Sigmoid colon (tissue), 7 donors: ENCODE results near the gene TSPOAP1. TPM values are rescaled to one million over a fixed set of nuclear protein-coding genes. Genes with fewer than 3 reads are reported as not detected.

Experiments
- DNase-seq: peaks from one replicate; pipeline ENCODE4 v3.0.0-alpha.2; 2019
- H3K27ac ChIP-seq, 4 donors: fragments of 200-600 bp; sonication (generic); one replicate each; pipeline ENCODE4 v1.5.1; 2016 to 2019; ENCODE audit warnings: mild to moderate bottlenecking in 1 of 4
- H3K27me3 ChIP-seq, 3 donors: fragments of 200-600 bp; sonication (generic); one replicate each; pipeline ENCODE4 v1.5.1; 2019; ENCODE audit warnings: mild to moderate bottlenecking in 1 of 3
- H3K36me3 ChIP-seq, 4 donors: fragments of 200-600 bp; sonication (generic); one replicate each; pipeline ENCODE4 v1.5.1; 2016 to 2019
- H3K4me1 ChIP-seq, 4 donors: fragments of 200-600 bp; sonication (generic); one replicate each; pipeline ENCODE4 v1.5.1; 2017 to 2019
- H3K4me3 ChIP-seq, 4 donors: fragments of 200-600 bp; sonication (generic); one replicate each; pipeline ENCODE4 v1.5.1; 2017 to 2019; ENCODE audit warnings: mild to moderate bottlenecking in 2 of 4, moderate library complexity in 1 of 4
- H3K9me3 ChIP-seq, 4 donors: fragments of 200-600 bp in 3 of 4; sonication (generic) in 3 of 4; one replicate each; pipeline versions ENCODE4 v1.5.1 to v1.6.1; 2013 to 2019
- EP300 ChIP-seq, 4 donors: sonication (generic); formaldehyde crosslinking; IDR thresholded peaks; one replicate each; pipeline ENCODE4 v1.6.1; 2017; ENCODE audit warnings: antibody characterized with exemption in 4 of 4
- POLR2A ChIP-seq, 2 donors: fragments of 450-650 bp; IDR thresholded peaks; one replicate each; pipeline ENCODE4 v1.6.1; 2016; ENCODE audit warnings: antibody characterized with exemption in 2 of 2, mild to moderate bottlenecking in 2 of 2, moderate library complexity in 2 of 2
- POLR2AphosphoS5 ChIP-seq, 4 donors: sonication (generic); formaldehyde crosslinking; IDR thresholded peaks; one replicate each; pipeline ENCODE4 v1.6.1; 2017; ENCODE audit warnings: antibody characterized with exemption in 4 of 4
- whole genome bisulfite sequencing, 2 donors: extraction: QIAGEN DNeasy Blood & Tissue Kit; methylation state at CpG; one replicate each; pipeline ENCODE4 v1.1.7; 2013; 5-methylcytosine and 5-hydroxymethylcytosine counted together
- intact Hi-C: fragments of 100-400 bp; cut with DNase I; formaldehyde crosslinking; loops from one replicate; pipeline ENCODE4 v1.15.1; 2023
- polyA plus RNA-seq, 3 donors: library from polyadenylated mRNA; stranded (reverse); fragments of 200-250 nt; gene quantifications; one replicate each; pipeline ENCODE4 v1.2.3, GENCODE V29; 2013
- total RNA-seq, 4 donors: library from RNA; depleted of rRNA; stranded (reverse); fragments of >200 nt; gene quantifications; one replicate each; pipeline ENCODE4 v1.1.0, GENCODE V29; 2016
- TF ChIP-seq, protein P1 (sequence below), 4 experiments: fragments of 450-650 bp in 3 of 4; fragments of 200-600 bp in 1 of 4; IDR thresholded peaks; one replicate each; pipeline ENCODE4 v1.5.1; 2016 to 2019; ENCODE audit warnings: antibody characterized with exemption in 4 of 4, mild to moderate bottlenecking in 3 of 4, moderate library complexity in 2 of 4
- donor health status: healthy with polysubstance abuse.
- donor health status: Bipolar disorder and iron deficiency.
- donor health status: healthy.

The TSPOAP1 gene
- total and polyA plus RNA-seq, 7 donors = 0.69 to 28.4 (median 12.5) TPM

DNA sequence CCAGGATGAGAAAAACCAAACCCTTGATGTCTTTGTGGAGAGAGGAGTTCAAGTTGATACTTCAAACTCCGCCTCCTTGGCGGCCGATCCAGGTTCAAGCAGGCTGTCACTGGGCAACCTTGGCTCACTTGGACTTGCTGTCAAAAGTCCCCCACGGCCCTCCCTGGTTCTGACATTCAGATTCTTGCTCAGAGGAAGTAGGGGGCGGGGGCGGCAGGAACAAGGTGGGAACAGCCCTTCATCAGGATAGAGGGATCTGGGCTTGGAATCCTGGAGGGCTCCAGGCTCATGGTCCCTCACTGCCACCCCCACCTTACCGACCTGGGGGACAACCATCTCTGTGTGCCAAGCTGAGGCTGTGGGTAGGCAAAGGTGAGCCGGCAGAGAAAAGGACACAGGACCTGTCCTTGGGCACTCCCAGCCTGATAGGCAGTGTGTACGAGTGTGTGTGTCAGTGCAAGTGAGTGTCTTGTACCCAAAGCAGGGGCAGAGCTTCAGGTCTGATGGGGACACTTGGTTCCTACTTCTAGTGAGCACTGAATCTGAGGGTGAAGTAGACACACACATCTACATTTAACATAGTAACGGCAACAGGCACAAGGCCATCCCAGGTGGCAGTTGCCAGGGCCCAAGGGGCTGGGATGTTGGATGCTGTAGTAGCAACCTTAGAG lies 6.6 kb upstream of the TSPOAP1 start:
- 54 to 79% methylated on average over 10 of the region's 10 CpGs for WGBS, 2 donors
- H3K27ac ChIP-seq = peak overlapping the region; percentile 22 to 88 (median 78)
- intact Hi-C loops = no loop called here
- TF ChIP-seq POLR2AphosphoS5 (IDR thresholded peaks at IDR 0.05) (no peak), POLR2A (IDR thresholded peaks at IDR 0.05) (no peak), EP300 (IDR thresholded peaks at IDR 0.05) (no peak)
- TF ChIP-seq, protein P1, sequence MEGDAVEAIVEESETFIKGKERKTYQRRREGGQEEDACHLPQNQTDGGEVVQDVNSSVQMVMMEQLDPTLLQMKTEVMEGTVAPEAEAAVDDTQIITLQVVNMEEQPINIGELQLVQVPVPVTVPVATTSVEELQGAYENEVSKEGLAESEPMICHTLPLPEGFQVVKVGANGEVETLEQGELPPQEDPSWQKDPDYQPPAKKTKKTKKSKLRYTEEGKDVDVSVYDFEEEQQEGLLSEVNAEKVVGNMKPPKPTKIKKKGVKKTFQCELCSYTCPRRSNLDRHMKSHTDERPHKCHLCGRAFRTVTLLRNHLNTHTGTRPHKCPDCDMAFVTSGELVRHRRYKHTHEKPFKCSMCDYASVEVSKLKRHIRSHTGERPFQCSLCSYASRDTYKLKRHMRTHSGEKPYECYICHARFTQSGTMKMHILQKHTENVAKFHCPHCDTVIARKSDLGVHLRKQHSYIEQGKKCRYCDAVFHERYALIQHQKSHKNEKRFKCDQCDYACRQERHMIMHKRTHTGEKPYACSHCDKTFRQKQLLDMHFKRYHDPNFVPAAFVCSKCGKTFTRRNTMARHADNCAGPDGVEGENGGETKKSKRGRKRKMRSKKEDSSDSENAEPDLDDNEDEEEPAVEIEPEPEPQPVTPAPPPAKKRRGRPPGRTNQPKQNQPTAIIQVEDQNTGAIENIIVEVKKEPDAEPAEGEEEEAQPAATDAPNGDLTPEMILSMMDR (IDR thresholded peaks at IDR 0.05) = no peak
- DNase-seq = peak; percentile 64
- H3K9me3 ChIP-seq = no peaks in the 10 kb centered on the region
- no peak overlapping the region for H3K4me3 ChIP-seq
- no peaks in the 10 kb centered on the region for H3K36me3 ChIP-seq
- H3K27me3 ChIP-seq = peaks cover 0 to 32% (median 0%) of the 10 kb centered on the region in 3 donors
- peaks cover 0 to 38% (median 30%) of the 10 kb centered on the region in 4 donors for H3K4me1 ChIP-seq

DNA sequence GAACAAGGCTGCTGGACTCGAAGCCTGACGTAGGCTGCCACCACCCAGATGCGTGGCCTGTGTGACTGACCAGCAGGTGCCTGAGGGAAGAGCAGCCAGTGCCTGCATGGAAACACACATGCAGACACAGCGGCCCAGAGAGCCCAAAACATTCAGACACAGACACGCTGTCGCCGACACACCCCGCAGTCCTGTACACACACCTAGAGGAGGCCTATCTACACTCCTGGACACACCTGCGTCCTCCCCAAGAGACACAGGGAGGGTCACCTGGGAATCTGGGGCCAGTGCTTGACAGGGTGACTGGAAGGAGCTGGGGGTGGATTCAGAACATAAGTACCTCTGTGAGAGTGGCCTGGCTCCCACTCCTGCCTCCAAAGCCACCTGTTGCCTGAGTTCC lies 6.1 kb upstream of the TSPOAP1 start:
- Histone ChIP-seq H3K36me3 (no peaks in the 10 kb centered on the region), H3K27me3 (peaks cover 0 to 32% (median 0%) of the 10 kb centered on the region in 3 donors), H3K27ac (peak overlapping the region in 1 of 4 donors; percentile 88), H3K4me1 (peaks cover 0 to 38% (median 30%) of the 10 kb centered on the region in 4 donors), H3K4me3 (no peak overlapping the region), H3K9me3 (no peaks in the 10 kb centered on the region)
- TF ChIP-seq, protein P1 (IDR thresholded peaks at IDR 0.05) = no peak
- TF ChIP-seq POLR2AphosphoS5 (IDR thresholded peaks at IDR 0.05) (no peak), POLR2A (IDR thresholded peaks at IDR 0.05) (no peak), EP300 (IDR thresholded peaks at IDR 0.05) (no peak)
- DNase-seq = peak; percentile 56
- intact Hi-C loops = no loop called here
- WGBS, 2 donors = 63 to 83% methylated on average over 9 of the region's 9 CpGs

DNA sequence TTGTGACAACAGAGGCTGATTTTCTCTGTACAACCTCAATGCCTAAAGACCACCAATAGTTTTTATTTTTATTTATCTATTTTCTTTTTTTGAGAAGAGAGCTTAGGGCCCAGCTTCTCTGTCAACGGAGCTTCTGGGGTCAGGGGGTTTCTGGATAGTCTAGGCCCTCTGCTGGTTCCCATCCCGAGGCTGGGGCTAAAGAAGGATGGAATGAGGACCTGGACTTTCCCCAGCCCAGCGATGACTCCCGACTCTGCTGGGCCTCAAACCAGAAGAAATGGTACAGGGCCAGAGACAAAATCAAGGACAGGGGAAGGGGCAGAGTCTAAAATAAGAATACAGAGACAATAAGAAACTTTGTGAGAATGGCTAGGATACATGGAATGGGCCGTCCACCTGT lies 5.7 kb upstream of the TSPOAP1 start:
- Histone ChIP-seq H3K9me3 (no peaks in the 10 kb centered on the region), H3K4me3 (no peak overlapping the region), H3K4me1 (peaks cover 0 to 37% (median 30%) of the 10 kb centered on the region in 4 donors), H3K36me3 (no peaks in the 10 kb centered on the region), H3K27ac (peak overlapping the region in 1 of 4 donors; percentile 88), H3K27me3 (peaks cover 0 to 32% (median 0%) of the 10 kb centered on the region in 3 donors)
- 54 to 78% methylated on average over 5 of the region's 5 CpGs for WGBS, 2 donors
- TF ChIP-seq, protein P1 (IDR thresholded peaks at IDR 0.05) = no peak
- TF ChIP-seq EP300 (IDR thresholded peaks at IDR 0.05) = no peak
- TF ChIP-seq POLR2AphosphoS5 (IDR thresholded peaks at IDR 0.05) = no peak
- no peak for TF ChIP-seq POLR2A (IDR thresholded peaks at IDR 0.05)
- intact Hi-C loops = no loop called here
- no peak for DNase-seq

DNA sequence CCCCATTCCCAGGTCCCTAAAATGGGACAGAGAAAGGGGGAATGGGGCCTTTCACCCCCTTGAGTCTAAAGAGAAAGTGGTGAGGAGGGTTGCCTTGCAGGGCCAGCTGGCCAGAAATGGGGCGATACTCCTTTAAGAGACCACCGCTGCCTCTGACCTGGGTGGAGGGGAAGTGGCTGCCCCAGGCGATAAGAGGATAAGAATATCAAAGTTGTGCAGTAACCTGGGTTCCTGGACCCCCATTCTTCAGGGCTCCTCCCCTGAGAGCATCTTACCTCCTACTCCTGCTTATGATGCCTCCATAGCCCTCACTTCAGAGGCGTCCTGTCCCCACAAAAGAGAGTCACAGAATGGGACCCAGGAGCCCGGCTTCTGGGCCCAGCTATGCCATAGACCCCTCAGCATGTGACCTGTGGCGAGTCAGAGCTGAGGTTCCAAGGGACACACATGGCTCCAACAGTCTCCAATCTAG lies 5.2 kb upstream of the TSPOAP1 start:
- Histone ChIP-seq H3K36me3 (no peaks in the 10 kb centered on the region), H3K4me1 (peaks cover 0 to 33% (median 28%) of the 10 kb centered on the region in 4 donors), H3K4me3 (no peak overlapping the region), H3K27ac (peak overlapping the region in 1 of 4 donors; percentile 3), H3K9me3 (no peaks in the 10 kb centered on the region), H3K27me3 (peaks cover 0 to 32% (median 0%) of the 10 kb centered on the region in 3 donors)
- WGBS, 2 donors = 40 to 74% methylated on average over 6 of the region's 6 CpGs
- DNase-seq = no peak
- TF ChIP-seq EP300 (IDR thresholded peaks at IDR 0.05) (no peak), POLR2A (IDR thresholded peaks at IDR 0.05) (no peak), POLR2AphosphoS5 (IDR thresholded peaks at IDR 0.05) (no peak)
- TF ChIP-seq, protein P1 (IDR thresholded peaks at IDR 0.05) = no peak
- intact Hi-C loops = no loop called here
